HG02884 (cell line): Measurements from ENCODE around the gene RAB3D.
"Not testable (repeated sequence)": the region's sequence is repeated elsewhere in the genome, so short reads cannot be mapped to it uniquely, and the experiment has no call there.

ENCODE experiments used
- ATAC-seq: cut with Tn5 transposase; IDR thresholded peaks from one replicate; pipeline ENCODE4 v1.9.1; 2021; ENCODE audit warnings: mild to moderate bottlenecking, moderate library complexity; ENCODE audit not compliant: unreplicated experiment

RAB3D gene

GRCh38 chr19:11367528-11367927 lies 28.1 kb upstream of the RAB3D start:
- no peak for ATAC-seq

GRCh38 chr19:11365557-11366117 lies 26.2 kb upstream of the RAB3D start:
- ATAC-seq = no peak

GRCh38 chr19:11364935-11365334 lies 25.5 kb upstream of the RAB3D start:
- no peak for ATAC-seq

GRCh38 chr19:11364296-11364904 lies 24.9 kb upstream of the RAB3D start:
- no peak for ATAC-seq

GRCh38 chr19:11363881-11364280 lies 24.4 kb upstream of the RAB3D start:
- ATAC-seq = no peak

- ATAC-seq = no peak
These were observed 22.6 kb upstream of the RAB3D start for GRCh38 chr19:11361771-11362731.

- no peak for ATAC-seq
These were observed 21.7 kb upstream of the RAB3D start for GRCh38 chr19:11361037-11361770.

- no peak for ATAC-seq
These were observed 20.0 kb upstream of the RAB3D start for GRCh38 chr19:11359421-11359820.

- no peak for ATAC-seq
These were observed 17.5 kb upstream of the RAB3D start for GRCh38 chr19:11356676-11357550.

- ATAC-seq = no peak
These were observed 16.6 kb upstream of the RAB3D start for GRCh38 chr19:11356074-11356397.

- no peak for ATAC-seq
These were observed 16.0 kb upstream of the RAB3D start, which contains the start of gene PLPPR2 for GRCh38 chr19:11355160-11356073. Gene PLPPR2, plus strand, starts transcription at chr19:11355432. Its CDS starts 2,242 bp downstream, at chr19:11357674.

DNA sequence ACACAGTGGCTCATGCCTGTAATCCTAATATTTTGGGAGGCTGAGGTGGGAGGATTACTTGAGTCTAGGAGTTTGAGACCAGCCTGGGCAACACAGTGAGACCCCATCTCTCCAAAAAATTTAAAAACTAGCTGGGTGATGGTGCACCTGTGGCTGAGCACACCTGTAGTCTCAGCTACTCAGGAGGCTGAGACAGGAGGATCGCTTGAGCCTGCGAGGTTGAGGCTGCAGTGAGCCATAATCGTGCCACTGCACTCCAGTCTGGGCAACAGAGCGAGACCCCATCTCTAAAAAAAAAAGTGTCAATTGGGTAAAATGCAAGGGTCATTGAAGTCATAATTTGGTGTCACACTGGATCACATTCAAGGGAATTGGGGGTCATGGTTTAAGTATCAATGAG lies 14.6 kb upstream of the RAB3D start:
- not testable (repeated sequence) for ATAC-seq

DNA sequence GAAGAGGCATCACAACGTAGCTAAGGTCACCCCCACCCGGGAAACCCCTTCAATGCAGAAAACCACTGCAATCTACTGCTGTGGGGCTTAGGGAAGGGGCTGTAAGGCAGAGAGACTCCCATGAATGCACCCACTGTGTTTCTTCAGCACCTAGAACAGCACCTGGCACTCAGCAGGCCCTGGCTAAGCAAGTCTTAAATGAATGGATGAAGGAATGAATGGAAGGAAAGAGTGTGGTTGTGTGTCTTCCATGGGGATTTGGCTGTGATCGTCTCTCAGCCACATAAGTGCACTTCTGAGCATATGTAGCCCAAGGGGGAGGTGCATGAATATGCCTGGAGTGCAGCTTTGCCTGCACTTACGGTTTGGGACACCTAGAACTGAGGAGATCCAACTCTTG lies 9.7 kb upstream of the RAB3D start:
- ATAC-seq = no peak

DNA sequence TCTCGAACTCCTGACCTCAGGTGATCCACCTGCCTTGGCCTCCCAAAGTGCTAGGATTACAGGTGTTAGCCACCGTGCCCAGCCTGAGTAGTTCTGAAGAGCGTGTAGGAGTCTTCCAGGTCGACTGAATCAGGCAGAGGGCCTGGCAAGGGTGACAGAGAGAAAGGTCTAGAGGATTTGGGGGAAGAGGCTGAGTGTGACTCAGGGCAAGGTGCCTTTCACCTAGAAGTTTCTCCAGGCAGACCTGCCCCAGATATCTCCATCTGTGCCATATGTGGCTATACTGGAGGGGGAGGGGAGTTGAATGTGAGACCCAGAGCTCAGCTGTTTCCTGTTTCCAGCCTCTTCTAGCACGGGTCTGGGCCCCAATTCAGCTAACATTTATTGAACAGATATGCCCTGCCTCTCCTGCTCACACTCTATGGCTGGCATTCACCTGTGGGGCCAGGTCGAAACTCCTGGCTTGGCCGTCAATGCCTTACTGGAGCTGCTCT lies 8.1 kb upstream of the RAB3D start:
- no peak for ATAC-seq

DNA sequence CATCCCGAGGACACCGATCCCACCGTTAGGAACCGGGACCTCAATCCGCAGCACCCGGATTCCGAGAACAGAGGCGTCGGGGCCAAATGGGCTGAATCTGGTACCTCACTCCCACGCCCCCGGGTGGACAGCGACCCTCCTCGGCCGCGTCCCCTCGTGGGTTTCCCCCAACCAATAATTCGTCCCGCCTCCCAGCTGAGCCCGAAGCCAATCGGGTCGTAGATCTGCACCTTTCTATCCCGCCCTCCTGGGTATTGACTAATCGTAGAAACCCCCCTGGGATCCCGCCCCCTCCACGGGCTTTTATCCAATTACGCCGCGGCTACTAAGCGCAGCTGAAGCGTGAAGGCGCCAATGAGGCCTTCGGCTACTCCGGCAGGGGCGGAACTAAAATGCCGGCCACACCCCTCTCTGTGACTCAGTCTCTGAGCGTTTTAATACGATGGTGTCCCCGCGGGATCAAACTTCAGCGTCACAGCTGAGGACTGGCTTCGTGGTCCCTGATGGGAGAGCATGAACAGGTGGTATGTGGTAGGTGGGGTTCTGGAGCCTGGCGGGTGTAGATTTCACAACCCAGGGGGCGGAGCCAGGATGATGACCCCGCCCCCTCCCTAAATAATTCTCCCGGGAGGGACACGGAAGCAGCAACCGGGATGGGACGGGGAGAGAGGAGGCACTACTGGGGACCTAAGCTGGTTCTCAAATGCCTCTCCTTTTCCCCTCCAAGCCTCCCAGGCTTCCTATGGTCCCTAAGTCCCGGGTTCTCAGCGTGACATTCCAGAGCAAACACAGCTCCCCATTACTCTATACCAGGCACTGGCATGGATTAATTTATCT lies 6.9 kb upstream of the RAB3D start, which contains the start of the genes CCDC159 and TMEM205:
TSS of gene CCDC159 (plus strand) at position 416 of the 837 bp plus-strand sequence. CDS start at position 504, 88 bp downstream.
TSS of gene TMEM205 (minus strand) at position 165 of the 837 bp plus-strand sequence. CDS start 649 bp downstream, outside the sequence.
- ATAC-seq = peak; percentile 87

DNA sequence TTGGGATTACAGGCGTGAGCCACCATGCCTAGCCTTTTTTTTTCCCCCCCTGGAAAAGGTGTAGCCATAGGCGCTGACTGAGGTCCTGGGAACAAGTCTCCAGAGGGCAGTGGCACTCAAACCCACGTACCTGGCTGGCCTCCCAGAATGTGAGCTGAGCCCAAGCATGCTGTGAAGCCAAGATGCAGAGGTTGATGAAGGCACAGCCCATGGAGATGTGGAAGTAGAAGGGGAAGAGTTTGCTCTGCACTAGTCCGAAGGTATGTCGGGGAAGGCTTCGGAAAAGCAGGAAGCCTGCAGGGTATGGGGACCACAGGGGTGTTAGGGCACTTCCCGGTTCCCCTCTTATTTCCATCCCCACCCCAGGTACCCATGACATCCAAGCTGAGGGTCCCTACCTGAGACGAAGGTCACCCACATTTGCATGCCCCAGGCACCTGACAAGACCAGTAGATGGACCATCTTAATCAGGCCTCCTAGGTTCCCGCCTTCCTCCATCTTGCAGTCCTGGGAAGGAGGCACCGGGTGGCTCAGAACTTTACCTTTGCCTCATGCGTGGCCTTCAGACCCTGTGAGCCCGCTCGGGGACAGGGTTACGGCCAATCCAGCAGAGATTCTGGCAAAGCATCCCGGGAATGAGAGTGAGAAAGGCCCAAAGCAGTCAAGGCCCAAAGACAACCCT lies 5.8 kb upstream of the RAB3D start:
- ATAC-seq = no peak

DNA sequence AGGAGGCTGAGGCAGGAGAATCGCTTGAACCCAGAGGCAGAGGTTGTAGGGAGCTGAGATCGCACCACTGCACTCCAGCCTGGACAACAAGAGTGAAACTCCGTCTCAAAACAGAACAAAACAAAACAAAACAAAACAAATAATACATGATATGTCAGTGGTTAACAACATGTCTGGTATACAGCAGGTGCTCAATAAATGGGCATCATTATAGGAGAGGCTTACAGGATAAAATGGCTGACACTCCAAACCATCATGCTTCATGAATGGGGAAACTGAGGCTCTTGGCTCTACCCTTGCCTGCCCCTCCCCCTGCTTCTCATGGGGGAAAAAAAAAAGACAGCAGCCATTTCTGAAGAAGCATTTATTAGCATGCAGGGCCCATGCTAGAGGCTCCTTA lies 3.0 kb upstream of the RAB3D start:
- ATAC-seq = no peak
